HG02840 (cell line): ENCODE results near the gene RAD23A.
"Not testable (repeated sequence)": the region's sequence is repeated elsewhere in the genome, so short reads cannot be mapped to it uniquely, and the experiment has no call there.

Experiments used
- ATAC-seq: cut with Tn5 transposase; IDR thresholded peaks from one replicate; pipeline ENCODE4 v1.9.1; 2021; ENCODE audit warnings: mild to moderate bottlenecking, moderate library complexity, moderate number of reproducible peaks; ENCODE audit not compliant: unreplicated experiment, low FRiP score

The RAD23A gene

DNA sequence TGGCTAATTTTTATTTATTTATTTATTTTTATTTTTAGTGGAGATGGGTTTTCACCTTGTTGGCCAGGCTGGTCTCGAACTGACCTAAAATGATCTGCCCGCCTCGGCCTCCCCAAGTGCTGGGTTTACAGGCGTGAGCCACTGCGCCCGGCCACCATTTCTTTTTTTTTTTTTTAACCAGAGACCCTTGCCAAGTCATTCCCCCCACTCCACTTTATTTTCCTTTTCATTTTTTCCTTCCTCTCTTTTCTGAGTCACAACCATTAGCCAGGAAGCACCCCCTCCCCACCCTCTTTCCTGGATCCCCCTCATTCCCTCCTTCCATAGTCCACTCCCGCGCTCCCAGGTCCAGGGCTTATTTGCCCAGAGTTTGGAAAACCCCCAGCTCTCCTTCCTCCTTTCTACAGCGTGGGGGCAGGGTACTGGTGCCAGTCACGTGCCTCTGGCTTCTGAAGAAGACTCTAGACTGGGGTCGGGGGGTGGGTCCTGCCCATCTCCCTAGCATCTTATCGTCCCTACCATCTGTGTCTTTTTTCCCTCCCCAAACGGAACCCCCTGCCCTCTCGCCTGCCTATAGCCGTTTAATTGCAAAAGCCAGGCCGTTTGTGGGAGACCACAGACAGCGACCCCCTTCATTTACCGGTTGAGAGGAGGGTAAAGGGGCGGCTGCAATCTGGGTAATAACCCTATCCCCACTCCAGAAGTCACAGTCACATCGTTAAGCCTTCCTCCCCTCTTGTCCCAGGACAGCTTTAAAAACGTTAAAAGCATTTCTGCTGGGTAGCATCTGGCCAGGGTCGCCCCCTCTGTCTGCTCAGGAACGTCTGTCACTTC, 8.4 kb upstream of the RAD23A start:
- ATAC-seq: no peak

DNA sequence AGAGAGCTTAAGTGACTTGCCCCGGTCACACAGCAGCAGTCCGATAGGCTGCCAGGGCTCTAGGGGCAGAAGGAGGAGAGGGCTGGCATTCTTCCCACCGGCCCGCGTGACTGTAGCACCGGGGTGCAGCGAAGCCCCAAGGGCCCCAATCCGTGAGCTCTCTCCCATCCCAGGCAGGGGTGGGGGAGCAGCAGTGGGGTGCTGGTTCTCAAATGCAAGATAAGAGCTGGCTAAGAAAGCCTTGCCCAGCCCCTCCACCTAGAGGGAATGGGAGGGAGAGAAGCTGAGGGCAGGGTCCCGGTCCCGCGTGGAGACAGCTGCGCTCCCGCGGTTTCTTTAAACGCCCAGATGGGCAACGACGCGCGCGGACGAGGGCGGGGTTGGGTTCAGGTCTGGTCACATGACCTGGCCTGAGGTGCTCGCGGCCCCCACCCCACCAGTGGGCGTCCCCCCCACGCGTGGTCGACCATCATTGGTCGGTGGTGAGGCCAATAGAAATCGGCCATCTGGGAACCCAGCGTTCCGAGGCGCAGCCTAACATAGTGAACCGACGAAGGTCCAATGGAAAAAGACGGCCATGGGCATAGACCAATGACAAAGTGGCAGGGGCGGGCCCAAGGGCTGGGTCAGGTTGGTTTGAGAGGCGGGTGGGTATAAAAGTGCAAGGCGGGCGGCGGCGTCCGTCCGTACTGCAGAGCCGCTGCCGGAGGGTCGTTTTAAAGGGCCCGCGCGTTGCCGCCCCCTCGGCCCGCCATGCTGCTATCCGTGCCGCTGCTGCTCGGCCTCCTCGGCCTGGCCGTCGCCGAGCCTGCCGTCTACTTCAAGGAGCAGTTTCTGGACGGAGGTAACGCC, 7.5 kb upstream of the RAD23A start, which contains the start of gene CALR:
Gene CALR (plus strand): TSS at position 683 of the 852 bp plus-strand sequence. CDS start 71 bp downstream, at position 754.
- ATAC-seq: peak; percentile 88

DNA sequence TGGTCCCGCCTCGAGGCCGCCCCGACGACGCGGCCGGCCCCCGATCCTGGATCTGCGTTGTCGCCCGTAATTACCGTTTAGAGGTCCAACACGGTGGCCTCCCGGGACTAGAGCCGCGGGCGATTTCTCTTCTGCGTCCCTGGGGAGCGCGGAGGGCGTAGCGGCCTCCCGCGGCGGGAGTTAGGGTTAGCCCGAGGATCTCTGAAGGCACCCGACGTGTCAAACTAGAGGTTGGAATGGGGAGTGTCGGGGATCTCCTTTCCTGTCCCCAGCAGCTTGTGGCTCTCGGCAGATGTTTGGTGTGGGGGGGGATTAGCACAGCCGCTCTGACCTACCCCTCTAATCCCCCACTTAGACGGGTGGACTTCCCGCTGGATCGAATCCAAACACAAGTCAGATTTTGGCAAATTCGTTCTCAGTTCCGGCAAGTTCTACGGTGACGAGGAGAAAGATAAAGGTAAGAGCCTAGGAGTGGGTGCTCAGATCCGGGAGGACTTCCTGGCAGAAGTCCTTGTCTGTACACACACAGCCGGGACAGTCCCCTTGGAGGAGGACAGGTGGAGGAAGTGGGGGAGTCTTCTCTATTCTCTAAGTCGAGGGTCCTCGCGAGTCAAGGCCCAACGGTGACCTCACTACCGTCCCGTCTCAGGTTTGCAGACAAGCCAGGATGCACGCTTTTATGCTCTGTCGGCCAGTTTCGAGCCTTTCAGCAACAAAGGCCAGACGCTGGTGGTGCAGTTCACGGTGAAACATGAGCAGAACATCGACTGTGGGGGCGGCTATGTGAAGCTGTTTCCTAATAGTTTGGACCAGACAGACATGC, 6.7 kb upstream of the RAD23A start:
- peak; percentile 5 for ATAC-seq

DNA sequence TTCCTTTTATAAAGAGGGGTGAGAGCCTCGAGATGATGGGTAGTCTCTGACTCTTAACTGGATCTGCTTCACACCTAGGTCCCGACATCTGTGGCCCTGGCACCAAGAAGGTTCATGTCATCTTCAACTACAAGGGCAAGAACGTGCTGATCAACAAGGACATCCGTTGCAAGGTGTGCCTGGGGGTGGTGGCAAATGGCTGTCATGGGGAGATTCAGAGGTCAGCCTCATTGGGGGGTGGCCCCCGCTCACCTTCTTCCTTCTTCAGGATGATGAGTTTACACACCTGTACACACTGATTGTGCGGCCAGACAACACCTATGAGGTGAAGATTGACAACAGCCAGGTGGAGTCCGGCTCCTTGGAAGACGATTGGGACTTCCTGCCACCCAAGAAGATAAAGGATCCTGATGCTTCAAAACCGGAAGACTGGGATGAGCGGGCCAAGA, 5.7 kb upstream of the RAD23A start:
- no peak for ATAC-seq

DNA sequence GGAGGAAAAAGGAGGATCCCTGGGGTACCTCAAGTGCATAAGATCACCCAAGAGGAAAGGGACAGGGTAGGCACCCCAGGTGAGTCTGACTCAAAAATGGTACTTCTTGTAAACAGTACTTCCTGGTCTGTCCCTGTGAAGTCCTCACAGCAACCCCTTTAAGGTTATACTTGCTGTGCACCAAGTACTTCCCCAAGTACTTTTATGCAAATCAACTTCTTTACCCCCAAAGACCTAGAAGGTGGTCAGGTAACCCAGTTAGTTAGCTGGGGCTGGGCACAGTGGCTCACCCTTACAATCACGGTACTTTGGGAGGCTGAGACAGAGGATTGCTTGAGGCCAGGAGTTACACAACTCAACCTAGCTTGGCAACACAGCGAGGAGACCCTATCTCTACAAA, 4.8 kb upstream of the RAD23A start:
- no peak for ATAC-seq

DNA sequence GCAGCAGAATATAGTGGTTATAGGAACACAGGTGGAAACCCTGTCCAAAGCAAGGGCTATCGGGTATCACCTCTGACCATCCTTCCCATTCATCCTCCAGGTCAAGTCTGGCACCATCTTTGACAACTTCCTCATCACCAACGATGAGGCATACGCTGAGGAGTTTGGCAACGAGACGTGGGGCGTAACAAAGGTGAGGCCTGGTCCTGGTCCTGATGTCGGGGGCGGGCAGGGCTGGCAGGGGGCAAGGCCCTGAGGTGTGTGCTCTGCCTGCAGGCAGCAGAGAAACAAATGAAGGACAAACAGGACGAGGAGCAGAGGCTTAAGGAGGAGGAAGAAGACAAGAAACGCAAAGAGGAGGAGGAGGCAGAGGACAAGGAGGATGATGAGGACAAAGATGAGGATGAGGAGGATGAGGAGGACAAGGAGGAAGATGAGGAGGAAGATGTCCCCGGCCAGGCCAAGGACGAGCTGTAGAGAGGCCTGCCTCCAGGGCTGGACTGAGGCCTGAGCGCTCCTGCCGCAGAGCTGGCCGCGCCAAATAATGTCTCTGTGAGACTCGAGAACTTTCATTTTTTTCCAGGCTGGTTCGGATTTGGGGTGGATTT, 2.1 kb upstream of the RAD23A start:
- ATAC-seq: no peak

DNA sequence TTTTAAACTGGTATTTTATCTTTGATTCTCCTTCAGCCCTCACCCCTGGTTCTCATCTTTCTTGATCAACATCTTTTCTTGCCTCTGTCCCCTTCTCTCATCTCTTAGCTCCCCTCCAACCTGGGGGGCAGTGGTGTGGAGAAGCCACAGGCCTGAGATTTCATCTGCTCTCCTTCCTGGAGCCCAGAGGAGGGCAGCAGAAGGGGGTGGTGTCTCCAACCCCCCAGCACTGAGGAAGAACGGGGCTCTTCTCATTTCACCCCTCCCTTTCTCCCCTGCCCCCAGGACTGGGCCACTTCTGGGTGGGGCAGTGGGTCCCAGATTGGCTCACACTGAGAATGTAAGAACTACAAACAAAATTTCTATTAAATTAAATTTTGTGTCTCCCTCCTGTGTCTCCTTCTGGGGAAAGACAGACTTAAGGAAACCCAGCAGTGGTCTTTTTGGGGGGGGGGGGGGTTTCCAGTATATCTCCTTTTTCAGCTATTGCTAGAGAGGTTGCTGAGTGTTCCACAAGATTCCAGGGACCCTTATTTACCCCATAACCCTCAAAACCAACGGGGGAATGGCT, 1.5 kb upstream of the RAD23A start:
- no peak for ATAC-seq

DNA sequence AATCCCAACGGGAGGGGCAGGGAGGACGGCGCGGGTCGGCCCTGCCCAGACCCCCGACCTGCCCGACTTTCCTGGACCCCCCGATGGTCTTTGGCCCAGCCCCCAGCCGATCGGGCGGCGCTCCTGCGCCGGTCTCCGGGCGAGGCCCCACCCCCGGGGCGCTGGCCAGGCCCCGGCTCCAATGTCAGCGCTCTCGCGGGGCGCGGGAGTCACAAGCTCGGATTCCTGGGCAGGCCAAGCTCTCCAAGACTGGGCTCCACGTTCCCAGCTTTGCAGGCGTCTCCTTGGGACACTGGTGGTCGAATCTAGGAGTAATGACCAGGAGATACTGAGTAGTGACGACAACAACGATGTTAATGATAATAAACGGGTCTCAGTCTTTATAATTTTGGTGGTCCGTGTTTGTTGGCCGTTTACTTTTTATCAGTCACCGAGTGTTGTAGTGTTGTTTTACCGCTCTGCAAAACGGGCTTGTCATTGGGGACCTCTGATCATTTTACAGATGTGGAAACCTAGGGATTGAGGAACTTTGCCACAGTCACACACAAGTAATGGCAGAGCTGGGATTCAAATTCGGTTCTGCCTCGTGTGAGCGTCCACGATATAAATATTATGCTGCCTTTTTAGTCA, 545 bp downstream of the RAD23A start:
- ATAC-seq: peak; percentile 23

DNA sequence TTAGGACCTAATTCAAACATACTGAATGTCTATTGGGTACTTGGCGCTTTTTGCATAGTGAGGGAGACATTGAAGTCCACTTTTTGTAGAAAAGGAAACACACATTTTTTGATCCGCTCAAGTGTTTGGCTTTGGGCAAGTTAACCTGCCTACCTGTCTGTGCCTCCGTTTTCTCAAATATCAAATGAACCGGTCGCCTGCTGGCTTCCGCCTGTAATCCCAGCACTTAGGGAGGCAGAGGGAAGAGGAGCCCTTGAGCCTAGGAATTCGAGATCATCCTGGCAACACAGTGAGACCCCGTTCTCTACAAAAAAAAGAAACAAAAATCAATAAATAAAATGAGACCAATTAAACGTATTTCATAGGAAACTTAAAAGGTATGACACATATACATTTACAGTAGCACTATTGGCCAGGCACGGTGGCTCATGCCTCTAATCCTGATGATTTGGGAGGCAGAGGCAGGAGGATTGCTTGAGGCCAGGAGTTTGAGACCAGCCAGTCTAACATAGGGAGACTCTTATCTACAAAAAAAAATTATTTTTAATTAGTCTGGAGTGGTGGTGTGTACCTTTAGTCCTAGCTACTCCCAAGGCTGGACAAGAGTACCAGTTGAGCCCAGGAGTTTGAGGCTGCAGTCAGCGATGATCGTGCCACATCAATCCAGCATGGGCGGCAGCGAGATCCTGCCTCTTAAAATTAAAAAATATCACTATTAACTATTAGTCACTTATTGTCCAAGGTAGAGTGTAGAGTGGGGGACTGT, 1.3 kb downstream of the RAD23A start:
- ATAC-seq: no peak

DNA sequence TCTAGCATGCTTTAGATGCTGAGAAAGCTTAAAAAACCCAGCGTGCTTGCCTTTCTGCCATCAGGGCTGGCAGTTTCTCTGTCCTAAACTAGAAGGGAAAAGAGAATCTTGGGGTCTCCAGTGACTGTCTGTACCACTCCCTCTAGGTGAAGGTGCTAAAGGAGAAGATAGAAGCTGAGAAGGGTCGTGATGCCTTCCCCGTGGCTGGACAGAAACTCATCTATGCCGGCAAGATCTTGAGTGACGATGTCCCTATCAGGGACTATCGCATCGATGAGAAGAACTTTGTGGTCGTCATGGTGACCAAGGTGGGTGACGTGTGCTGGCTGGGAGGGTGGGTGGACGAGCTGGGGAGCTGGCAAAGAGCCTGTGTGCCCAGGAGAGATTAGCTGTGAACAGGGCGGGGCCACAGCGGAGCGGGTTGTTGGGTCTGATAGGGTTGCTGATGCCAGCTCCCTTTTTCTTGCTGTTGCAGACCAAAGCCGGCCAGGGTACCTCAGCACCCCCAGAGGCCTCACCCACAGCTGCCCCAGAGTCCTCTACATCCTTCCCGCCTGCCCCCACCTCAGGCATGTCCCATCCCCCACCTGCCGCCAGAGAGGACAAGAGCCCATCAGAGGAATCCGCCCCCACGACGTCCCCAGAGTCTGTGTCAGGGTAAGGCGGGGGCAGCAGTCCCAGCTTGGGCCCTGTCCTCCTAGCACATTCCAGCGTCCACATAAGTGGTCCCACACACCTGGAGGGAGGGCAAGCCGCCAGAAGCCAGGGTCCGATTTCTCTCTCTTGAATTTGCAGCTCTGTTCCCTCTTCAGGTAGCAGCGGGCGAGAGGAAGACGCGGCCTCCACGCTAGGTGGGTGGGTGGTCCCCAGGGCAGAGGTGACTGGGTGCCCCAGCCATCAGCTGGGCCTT, 2.3 kb downstream of the RAD23A start:
- no peak for ATAC-seq

DNA sequence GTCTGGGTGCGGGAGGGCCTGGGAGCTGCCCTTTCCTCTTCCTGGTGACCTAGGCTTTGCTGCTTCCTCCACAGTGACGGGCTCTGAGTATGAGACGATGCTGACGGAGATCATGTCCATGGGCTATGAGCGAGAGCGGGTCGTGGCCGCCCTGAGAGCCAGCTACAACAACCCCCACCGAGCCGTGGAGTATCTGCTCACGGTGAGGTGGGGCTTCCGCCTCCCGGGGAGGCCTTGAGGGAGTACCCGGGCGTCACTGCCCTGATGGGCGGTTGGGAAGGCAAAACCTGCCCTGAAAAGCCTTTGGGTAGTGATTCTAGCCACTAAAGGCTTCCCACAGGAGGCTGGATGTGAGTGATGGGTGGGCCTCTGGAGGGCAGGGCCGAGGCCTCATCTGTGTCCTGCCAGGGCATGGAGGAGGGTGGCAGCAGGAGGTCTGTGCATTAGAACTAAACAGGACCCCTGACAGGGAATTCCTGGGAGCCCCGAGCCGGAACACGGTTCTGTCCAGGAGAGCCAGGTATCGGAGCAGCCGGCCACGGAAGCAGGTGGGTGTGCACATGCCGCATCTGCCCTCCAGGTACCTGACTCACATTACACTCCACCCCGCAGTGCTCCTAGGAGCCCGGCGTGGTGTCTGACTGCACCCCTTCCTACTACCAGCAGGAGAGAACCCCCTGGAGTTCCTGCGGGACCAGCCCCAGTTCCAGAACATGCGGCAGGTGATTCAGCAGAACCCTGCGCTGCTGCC, 3.1 kb downstream of the RAD23A start:
- no peak for ATAC-seq

DNA sequence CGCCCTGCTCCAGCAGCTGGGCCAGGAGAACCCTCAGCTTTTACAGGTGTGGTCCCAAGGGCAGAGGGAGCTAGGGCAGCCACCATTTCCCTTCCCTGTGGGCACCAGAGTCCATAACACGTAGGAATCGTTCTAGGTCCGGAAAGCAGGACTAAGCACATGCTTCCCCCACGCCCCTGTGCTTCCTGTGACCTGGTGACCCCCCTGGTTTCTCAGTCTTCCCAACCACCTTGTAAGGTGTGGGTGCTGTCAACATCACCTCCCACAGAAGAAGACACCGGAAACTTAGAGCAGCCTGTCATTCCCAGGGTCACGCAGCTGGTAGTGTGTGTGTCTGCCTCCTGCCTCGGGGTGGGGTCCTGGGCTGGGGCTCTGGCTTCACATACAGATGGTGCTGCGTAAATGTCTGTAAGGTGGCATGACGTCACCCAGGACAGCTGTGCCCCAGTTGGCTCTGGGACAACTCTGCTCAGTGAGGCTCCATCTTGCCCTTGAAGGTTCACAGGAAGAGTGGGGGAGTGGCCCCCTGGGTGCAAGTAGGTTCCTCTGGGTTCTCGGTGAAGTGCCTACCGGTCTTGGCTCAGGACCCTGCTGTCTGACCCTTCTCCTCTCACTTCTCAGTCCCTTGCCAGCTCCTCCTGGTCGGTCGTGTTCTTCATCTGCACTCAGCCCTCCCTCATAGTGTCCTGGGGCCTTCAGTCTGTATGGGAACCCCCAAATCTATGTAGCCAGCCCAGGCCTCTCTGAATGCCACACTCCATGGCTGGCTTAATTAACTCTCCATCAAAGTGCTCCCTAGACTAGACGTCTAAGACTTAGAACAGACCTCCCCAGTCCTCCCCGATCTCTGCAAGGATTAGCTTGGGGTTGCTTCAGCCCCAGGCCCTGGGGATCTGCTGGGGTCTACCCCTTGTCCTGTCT, 4.0 kb downstream of the RAD23A start:
- ATAC-seq: no peak

DNA sequence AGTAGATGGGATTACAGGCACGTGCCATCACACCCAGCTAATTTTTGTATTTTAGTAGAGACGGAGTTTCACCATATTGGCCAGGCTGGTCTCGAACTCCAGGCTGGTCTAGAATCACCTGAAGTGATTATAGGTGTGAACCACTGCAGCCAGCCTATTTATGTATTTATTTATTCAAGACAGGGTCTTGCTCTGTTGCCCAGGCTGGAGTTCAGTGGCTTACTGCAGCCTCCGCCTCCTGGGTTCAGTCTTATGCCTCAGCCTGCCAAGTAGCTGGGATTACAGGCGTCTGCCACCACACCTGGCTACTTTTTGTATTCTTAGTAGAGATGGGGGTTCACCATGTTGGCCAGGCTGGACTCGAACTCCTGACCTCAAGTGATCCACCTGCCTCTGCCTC, 6.4 kb downstream of the RAD23A start:
- not testable (repeated sequence) for ATAC-seq

DNA sequence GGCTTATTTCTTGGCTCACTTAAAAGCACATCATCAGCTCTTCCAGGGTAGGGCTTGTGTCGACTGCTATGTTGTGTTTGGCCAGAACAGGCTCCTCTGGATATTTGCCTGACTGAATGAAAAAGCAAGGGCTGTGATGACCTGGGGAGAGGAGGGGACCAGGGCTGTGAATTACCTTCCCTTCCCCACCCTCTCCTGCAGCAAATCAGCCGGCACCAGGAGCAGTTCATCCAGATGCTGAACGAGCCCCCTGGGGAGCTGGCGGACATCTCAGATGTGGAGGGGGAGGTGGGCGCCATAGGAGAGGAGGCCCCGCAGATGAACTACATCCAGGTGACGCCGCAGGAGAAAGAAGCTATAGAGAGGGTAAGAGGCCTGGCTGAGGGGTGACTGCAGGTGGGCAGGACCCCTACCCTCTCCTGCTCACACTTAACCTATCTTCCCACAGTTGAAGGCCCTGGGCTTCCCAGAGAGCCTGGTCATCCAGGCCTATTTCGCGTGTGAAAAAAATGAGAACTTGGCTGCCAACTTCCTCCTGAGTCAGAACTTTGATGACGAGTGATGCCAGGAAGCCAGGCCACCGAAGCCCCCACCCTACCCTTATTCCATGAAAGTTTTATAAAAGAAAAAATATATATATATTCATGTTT, 7.0 kb downstream of the RAD23A start:
- no peak for ATAC-seq

DNA sequence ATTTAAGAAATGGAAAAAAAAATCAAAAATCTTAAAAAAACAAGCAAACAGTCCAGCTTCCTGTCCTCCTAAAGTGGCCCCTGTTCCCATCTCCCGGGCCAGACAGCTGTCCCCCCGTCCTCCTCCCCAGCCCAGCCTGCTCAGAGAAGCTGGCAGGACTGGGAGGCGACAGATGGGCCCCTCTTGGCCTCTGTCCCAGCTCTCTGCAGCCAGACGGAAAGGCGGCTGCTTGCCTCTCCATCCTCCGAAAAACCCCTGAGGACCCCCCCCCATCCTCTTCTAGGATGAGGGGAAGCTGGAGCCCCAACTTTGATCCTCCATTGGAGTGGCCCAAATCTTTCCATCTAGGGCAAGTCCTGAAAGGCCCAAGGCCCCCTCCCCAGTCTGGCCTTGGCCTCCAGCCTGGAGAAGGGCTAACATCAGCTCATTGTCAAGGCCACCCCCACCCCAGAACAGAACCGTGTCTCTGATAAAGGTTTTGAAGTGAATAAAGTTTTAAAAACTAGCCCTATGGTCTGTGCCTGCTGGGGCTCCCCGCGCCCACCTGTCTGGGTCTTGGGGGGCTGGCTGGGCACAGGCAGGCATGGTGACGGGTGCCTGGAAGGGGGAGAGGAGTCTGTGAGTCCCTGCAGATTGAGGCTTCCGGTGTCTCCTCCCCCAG, 7.6 kb downstream of the RAD23A start:
- ATAC-seq: no peak
